LoVo (cell line): Measurements from ENCODE around the gene HAPSTR1.

ENCODE experiments used
- DNase-seq: peaks from one replicate; pipeline ENCODE4 v3.0.0-alpha.2; 2016; ENCODE audit warnings: low spot score

Gene HAPSTR1

GRCh38 chr16:9123401-9123800 is 32.0 kb downstream of the HAPSTR1 start:
- DNase-seq: no peak

GRCh38 chr16:9123871-9124270 is 32.4 kb downstream of the HAPSTR1 start:
- DNase-seq: peak; percentile 78

GRCh38 chr16:9124444-9124843 is 33.0 kb downstream of the HAPSTR1 start:
- no peak for DNase-seq

GRCh38 chr16:9124908-9125584 is 33.6 kb downstream of the HAPSTR1 start:
- no peak for DNase-seq

GRCh38 chr16:9125658-9126505 is 34.4 kb downstream of the HAPSTR1 start:
- DNase-seq: no peak

- DNase-seq: no peak
These were observed 35.2 kb downstream of the HAPSTR1 start for GRCh38 chr16:9126609-9127008.

GRCh38 chr16:9128346-9129342 is 37.2 kb downstream of the HAPSTR1 start:
- DNase-seq: no peak

GRCh38 chr16:9134306-9134705 is 42.9 kb downstream of the HAPSTR1 start:
- no peak for DNase-seq

GRCh38 chr16:9134739-9135138 is 43.3 kb downstream of the HAPSTR1 start:
- DNase-seq: no peak

GRCh38 chr16:9135797-9136196 is 44.4 kb downstream of the HAPSTR1 start:
- no peak for DNase-seq

GRCh38 chr16:9136596-9136995 is 45.2 kb downstream of the HAPSTR1 start:
- DNase-seq: no peak

- DNase-seq: no peak
These were observed 46.7 kb downstream of the HAPSTR1 start for GRCh38 chr16:9138021-9138680.

GRCh38 chr16:9138731-9139501 is 47.5 kb downstream of the HAPSTR1 start:
- peak; percentile 40 for DNase-seq

GRCh38 chr16:9139965-9140364 is 48.5 kb downstream of the HAPSTR1 start:
- no peak for DNase-seq
